Measurements from ENCODE around the gene PKIB.

Gene PKIB

GRCh38 chr6:122620428-122620827, 10.2 kb downstream of the PKIB start:
- DNase-seq (ENCODE audit: low read depth): no peak
- no peak overlapping the region for H3K4me3 ChIP-seq (ENCODE audit: low read depth, low read length)
- no peak for TF ChIP-seq CTCF (IDR thresholded peaks at IDR 0.05; ENCODE audit: control insufficient read depth, extremely low read depth, insufficient read depth)

- no peak for TF ChIP-seq CTCF (IDR thresholded peaks at IDR 0.05; ENCODE audit: control insufficient read depth, extremely low read depth, insufficient read depth)
- no peak for DNase-seq (ENCODE audit: low read depth)
- no peak overlapping the region for H3K4me3 ChIP-seq (ENCODE audit: low read depth, low read length)
Measured at GRCh38 chr6:122620902-122621301, 10.7 kb downstream of the PKIB start.

GRCh38 chr6:122621638-122622037, 11.4 kb downstream of the PKIB start:
- H3K4me3 ChIP-seq (ENCODE audit: low read depth, low read length): no peak overlapping the region
- DNase-seq (ENCODE audit: low read depth): no peak
- TF ChIP-seq CTCF (IDR thresholded peaks at IDR 0.05; ENCODE audit: control insufficient read depth, extremely low read depth, insufficient read depth): no peak

GRCh38 chr6:122622479-122622878, 12.3 kb downstream of the PKIB start:
- no peak for TF ChIP-seq CTCF (IDR thresholded peaks at IDR 0.05; ENCODE audit: control insufficient read depth, extremely low read depth, insufficient read depth)
- no peak overlapping the region for H3K4me3 ChIP-seq (ENCODE audit: low read depth, low read length)
- DNase-seq (ENCODE audit: low read depth): no peak

- no peak overlapping the region for H3K4me3 ChIP-seq (ENCODE audit: low read depth, low read length)
- no peak for DNase-seq (ENCODE audit: low read depth)
- no peak for TF ChIP-seq CTCF (IDR thresholded peaks at IDR 0.05; ENCODE audit: control insufficient read depth, extremely low read depth, insufficient read depth)
Measured at GRCh38 chr6:122623279-122623678, 13.1 kb downstream of the PKIB start.

GRCh38 chr6:122624853-122625252, 14.6 kb downstream of the PKIB start:
- no peak overlapping the region for H3K4me3 ChIP-seq (ENCODE audit: low read depth, low read length)
- DNase-seq (ENCODE audit: low read depth): no peak
- no peak for TF ChIP-seq CTCF (IDR thresholded peaks at IDR 0.05; ENCODE audit: control insufficient read depth, extremely low read depth, insufficient read depth)

- DNase-seq (ENCODE audit: low read depth): no peak
- H3K4me3 ChIP-seq (ENCODE audit: low read depth, low read length): no peak overlapping the region
- no peak for TF ChIP-seq CTCF (IDR thresholded peaks at IDR 0.05; ENCODE audit: control insufficient read depth, extremely low read depth, insufficient read depth)
Measured at GRCh38 chr6:122628714-122629113, 18.5 kb downstream of the PKIB start.

All from LNCaP clone FGC (cell line).